SKM-1 treated with dmso at 0.1 percent for 144 hours (cell line): Measurements from ENCODE around the gene NRP1.

Experiments
- DNase-seq: peaks from one replicate; lab custom pipeline; 2025; ENCODE audit not compliant: unreplicated experiment; lab: John Stamatoyannopoulos, UW

NRP1 gene

DNA sequence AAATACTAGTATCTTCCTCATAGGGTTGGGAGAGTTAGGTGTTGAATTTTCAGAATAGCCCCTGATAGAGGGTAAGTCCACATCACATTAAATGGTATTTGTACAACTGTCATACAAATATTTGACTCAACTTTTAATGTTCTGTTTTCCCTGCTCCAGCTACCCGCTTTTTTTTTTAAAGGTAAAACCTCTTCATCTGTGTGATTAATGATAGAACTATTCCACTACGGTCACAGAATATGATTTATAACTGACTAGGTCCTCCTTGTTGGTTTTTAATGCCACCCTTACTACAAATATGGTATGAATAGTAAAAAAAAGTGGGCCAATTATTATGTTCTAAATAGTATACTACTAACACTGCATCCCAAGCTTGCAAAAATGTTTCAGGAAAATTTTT is 15.6 kb upstream of the NRP1 start:
- DNase-seq = no peak

DNA sequence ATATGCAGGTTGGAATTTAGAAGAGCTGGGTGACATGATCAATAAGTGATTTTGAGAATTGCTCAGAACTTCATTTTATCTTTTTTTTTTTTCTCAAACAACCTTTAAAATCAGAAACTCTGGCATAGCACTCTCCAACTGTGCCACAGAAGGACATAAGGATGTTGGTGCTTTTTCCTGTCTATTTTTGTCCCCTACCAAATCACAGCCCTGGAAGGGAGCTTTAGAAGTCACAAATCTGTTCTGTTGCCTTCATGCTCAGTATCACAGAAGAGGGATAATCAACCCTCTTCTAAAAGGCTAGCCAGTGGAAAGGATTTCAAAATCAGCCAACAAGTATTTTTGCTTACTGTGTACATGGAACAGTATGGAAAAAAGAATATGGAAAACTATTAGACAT is 14.8 kb upstream of the NRP1 start:
- no peak for DNase-seq

DNA sequence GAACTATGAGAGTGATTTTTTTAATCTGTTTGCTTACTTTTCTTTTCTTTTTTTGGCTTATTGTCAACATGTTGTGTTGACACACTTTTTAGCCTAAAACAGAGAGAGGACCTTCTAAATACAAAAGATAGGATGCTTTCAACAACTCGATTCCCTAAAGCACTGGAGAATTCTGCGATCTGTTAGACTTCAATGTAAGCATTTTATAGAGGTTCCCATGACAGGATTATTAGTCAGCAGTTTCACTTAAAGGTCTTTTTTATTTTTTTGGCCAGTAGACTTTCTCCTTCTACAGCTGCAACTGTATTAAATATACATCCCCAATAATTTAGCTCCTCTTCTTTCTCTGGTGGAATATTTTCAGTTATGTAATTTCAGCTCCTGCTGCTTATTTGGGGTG is 12.7 kb upstream of the NRP1 start:
- no peak for DNase-seq

DNA sequence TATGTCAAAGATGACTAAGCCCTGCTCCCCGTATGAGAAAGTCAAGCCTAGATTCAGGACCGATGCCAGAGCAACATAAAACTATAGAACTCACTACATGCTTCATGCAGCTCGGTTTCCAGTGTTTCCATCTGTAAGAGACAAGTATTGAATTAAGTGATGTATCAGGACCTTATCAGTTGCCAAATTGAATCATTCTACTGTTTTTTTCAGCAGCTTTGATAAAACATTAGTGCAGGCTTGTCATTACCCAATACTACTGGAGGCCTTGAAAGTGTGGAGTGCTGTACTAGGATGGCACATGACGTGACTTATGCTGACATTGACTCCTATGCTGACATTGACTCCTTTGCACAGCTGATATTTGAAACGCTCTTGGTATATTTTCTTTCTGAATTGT is 10.8 kb upstream of the NRP1 start:
- no peak for DNase-seq

DNA sequence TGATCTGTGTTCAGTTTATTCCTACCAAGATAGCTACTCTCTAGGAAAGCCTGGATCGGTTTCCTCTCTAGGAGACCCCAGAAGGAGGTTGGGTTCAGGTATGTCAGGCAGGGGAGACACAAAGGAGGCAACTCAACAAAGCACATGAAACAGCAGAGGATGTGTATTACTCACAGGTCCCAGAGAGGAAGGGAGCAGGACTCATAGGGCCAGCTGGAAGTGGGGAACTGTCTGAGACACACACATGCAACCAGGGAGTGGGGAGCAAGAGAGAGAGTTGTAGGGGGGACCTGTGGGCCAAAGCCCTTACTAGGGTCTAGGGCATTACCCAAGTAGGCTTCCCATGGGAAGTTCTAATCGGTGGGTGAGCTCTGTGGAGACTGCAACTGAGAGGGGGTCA is 10.2 kb upstream of the NRP1 start:
- DNase-seq = no peak

DNA sequence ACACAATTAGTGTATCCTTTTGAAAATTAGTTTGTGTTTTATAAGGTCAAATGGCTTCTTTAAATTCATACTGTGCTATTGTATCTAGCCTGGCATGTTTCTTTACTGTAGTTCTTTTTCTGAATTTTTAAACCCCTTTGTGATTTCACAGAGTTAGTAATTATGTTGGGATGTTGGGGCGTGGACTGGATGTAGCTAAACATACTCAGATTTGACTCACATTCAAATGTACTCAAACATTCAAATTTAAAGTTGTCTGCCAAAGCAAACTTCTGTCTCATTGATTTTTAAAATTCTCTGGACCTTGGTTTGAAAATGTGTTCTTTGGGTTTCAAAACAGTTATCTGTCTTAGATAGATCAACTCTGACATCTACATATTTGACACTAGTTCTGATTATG is 7.2 kb upstream of the NRP1 start:
- no peak for DNase-seq

DNA sequence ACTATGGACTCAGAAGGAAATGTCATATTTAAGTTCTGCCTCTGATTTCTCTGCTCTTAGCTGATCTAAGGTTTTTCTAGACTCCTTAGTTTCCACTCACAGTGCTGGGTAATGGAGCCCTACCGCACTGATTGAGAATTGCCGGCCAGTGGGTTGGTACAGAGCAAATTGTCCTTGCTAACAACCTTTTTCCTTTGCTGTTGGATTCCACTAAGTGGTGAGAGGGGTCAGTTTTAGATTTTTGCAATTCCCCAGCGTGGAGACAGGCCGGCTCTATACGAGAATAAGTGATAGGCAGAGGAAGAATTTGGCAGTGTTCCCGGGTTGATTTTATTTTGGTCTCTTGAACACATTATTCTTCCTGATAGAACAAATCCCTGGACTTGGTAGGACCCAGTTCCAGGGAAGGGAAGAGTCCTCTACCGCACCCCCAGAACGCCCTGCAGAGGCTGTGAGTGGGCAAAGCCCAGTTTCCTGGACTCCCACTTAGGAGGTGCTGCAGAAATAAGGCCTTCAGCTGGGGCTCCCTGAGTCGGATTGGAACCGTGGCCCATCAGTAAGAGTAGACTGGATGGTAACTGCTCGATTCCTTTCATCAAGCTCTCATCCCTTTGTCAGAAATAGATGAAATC is 3.0 kb upstream of the NRP1 start:
- no peak for DNase-seq

DNA sequence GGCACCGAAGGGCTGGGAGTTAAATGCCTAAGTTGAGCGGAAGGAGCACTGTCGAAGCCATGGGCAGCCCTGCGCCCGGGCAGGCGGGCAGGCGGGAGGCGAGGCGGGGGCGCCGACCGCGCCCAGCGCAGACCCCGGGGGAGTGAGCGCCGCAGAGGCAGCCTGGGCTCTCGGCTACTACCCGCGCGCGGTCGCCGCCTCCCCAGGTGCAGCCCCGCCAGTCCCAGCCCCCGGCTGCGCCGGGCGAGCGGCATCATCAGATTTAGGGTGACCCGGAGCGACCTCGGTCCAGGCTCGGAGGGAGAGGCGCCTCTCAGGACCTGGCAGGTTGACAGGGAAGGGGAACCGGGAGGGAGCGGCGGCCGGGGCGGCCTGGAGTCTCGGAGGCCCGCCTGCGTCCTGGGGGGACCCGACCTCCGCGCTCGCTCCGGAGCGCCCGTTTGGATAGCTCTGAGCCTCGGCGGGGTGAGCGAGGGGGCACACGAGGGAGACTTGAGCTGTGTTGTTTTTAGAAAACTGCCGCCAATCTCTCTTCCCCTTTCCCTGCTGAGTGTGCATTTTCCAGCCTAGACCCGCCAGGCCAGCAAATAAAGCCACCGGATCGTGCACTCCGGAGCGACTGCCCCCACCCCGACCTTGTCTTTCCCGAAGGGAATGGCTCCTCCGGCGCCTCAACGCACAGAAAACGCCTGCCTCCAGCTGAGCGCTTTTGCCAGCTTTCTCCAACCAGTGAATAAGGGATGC is 2.3 kb upstream of the NRP1 start:
- no peak for DNase-seq

DNA sequence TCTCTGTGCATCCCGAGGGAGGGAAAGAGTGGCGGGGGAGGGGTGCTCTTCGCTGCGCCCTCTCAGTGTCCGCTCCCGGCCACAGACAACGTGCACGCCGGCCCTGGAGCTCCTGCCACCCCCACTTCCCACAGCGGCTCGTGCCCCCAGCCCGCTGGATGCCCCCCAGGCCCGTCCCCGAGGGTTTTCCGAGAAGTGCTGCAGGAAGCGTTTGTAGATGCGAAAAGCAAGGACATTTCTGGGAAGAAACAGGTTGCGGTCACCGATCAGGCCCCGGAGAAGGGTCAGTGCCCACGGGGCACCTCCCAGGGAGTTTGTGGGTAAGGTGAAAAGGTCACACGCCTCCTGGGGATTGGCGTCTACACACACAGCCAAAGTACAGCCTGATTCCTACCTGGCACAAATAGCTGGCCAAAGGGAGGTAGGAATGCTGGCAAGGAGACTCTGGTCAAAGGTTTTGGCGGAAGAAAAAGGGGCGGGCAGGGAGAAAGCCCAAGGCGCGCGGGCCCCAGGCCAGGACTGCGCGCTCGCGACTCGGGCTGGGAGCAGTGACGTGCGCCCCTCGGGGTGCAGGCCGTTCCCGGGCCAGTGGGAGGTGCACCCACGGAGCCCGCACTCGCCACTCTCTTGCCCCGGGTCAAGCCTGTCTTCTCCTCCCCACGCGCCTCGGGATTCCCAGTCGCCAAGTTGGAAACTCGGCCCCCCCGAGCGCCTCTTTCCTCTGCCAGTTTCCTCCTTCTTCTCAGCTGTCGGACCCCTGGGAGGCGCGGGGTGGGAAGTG is 1.5 kb upstream of the NRP1 start:
- no peak for DNase-seq

DNA sequence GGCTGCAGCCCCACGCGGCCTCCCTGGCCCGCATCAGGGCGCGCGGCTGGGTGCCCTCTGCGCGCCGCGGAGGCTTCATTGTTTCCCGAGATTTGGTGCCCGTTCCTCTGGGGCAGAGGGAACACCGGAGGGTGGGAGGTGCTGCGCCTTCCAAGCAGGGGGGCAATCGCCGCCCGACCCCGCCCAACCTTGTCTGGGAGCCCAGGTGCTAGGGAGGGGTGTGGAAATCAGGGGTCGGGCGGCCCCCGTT is 1.0 kb upstream of the NRP1 start:
- DNase-seq = no peak

DNA sequence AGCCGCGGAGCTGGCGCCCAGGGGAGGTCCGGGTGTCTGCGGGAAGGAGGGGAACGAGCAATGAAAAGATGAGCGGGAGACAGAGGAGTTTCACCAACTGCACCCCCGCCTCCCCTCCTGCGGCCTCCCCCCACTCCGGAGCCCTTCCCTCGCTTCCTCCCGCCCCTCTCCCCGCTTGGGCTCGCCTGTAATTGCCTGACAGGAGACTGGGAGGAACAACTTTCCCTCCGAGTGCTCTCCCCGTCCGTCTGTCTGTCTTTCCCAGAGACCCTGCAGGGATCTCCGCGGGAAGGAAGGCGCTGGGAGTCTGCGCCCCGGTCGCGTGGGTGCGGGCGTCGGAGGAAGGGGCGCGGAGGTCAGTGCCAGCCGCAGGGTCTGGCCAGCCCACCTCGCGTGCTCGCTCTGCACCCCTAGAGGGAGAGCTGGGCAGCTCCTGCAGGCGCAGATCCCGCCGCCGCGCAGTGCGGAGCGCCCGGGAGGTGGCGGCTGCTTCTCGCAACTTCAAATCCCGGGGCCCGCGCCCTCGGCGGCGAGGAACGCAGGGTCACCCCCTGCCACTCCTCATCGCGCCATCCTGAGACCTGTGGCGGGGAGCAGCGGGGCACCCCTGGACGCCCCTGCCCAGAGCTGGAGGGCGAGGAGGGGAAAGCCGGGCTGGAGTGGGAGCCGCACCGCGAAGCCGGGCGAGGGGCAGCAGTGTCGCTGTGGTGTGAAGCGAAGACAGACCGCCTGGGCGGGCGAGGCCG is 511 bp upstream of the NRP1 start:
- DNase-seq = peak; percentile 4

DNA sequence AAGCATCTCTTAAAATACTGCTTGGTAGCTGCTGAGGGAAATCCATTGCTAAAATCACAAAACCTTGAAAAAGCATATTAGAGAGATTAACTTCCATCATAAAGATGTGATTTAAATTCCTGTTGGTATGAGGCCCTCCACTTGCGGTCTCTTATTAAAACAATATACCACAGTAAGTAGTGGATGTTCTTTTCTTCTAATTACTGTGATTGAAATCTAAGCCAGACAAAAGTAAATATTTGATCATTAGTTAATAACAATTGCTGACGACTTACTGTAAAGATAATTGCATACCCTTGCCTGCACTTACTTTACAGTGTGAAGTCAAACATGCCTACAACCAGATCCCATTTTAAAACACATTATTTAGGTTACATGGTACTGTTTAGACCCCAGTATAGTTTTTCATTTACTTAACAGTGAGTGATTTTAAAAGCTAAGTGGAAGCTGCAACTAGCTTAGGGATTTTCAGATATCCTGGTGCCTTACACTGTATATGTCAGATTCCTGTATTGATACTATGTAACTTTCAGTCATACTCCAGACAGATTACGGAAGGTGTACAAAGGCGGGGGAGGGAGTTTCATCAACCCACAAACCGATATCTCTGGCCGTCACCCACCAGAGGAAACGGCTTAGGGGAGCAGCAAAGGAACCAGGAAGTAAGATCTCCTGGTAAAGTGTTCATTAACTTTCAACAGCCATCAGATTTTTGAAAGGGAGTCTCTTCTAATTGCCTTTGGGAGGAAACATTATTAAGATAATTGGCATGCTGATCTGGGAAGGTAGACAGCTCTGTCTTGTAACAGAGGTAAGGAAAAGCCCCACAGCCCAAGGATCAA is 986 bp downstream of the NRP1 start:
- peak; percentile 21 for DNase-seq

DNA sequence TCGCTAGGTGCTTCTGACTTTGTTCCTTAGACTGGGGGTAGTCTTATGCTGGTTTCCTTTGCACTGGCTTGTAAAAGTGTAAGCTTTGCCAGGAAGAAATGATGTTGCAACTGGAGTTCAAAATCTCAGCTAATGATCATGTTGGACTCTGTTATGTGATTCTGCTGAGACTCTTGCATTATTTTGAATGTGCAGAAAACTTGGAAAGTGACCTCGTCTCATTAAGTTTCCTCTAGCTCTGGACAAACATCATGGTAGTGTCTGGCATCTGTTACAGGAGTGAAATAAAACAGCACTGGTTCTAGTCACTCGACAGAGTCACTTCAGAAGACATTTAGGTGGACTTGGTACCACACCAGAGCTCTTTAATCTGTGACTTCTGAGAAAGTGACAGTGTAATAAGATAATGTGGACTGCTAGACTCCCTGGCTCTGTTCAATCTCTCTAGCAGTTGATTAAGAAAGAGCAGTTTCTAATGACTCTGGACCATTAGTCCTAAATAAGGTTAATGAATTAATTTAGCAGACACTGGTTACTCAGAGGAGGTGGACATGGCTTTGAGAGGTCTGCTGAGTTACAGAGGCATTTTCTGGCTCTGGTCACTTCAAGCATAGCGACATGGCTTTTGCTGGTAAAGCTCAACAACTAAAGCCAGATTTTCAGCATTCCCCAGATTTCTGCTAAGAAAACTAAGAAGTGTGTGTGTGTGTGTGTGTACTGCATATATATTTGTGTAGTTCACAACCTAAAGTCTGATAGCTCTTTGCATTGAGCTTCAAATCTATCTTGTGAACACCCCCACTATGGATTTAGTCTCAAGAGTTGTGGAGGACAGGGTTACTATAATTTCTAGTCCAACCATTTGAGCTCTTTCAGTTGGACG is 2.0 kb downstream of the NRP1 start:
- no peak for DNase-seq

DNA sequence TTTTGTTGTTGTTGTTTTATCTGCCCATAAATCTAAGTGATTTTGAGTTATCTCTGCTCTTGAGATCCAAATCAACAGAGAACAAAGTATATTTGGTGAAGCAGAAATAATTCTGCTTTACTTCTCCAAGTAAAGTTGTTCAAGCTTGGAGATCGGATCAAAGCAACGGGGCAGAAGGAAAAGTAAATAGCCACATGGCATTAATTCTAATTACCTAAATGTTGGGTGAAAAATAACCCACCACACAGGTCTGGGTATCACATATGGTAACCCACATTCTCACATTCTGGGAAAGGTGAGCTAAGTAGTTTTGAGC is 3.1 kb downstream of the NRP1 start:
- no peak for DNase-seq

DNA sequence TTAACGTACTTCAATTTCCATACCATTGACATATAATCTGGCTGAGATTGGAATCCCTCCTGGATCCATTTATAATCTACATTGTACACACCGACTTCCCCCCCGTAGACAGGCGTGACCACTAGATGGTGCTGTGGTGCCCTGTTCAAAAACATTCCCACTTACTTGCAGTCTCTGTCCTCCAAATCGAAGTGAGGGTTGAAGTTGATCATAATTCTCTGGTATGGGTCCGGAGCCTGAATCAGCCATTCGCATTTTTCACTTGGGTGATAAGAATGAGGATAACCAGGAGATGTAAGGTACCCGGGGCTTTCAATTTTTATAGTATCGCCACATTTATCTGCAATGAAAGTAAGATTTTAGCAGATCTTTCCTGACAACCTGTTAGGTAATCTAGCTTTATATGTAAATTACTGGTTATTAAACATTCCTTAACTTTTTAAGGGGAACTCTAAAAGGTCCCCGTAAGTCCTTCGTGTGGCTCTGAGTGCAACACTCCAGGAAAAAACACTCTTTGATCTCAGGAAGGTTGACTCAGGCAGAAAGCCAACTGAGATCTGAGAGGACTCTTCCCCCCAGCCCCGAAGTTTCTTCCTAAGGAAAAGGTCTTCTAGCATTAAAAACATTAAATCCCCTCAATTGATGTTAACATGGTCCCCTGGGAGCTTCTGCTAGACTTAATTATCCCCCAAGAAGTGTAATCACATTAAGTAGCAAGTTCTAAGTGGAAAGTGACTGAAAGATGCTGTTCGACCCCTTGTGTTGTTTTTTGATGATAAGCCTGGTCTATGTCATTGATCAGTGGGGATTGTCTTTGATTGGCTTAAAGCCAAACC is 3.7 kb downstream of the NRP1 start:
- peak; percentile 26 for DNase-seq

DNA sequence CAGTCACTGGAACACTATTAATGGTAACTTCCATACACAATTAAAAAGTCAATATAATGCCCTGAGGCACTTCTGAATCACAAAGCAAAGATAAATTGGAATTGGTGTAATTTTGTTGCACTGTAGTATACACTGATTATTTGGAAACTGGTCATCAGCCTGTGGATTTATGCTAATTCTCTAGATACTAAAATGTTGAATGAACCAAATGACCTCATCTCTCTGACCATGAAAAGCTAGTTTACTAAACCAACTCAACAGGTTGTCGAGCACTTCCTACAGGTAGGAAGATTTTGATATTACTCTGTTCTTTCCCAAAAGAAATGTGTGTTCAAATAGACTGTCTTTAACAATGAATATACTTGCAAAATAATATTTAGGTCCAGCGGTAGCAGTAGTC is 5.3 kb downstream of the NRP1 start:
- DNase-seq = no peak

DNA sequence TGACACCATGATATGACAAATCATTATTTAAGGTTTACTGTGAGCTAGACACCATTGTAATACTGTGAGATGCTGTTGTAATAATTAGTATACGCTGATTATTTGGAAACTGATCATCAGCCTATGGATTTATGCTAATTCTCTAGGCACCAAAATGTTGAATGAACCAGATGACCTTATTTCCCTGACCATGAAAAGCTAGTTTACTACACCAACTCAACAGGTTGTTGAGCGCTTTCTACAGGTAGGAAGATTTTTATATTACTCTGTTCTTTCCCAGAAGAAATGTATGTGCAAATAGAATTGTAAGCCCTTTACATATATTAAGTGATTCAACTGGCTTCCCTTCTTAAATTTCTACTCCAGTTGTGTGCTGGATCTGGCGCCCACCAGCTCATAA is 6.2 kb downstream of the NRP1 start:
- no peak for DNase-seq

DNA sequence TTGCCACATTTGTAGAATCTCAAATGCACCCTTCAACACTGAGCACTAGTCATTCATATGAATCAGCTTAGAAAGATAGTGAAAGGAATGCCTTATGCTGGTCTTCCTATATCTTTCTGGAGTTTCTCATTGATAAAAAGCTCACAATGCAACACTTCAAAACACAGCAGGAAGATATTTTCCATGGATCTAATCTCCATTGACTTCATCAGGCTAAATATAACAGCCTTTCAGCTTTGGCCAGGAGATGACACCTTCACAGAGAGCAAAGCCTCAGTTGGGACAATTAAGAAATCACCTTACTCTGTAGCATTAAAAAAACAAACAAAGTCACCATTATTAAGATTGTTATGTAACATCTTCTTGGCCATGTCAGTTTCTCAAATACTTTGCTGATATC is 6.7 kb downstream of the NRP1 start:
- DNase-seq = no peak

DNA sequence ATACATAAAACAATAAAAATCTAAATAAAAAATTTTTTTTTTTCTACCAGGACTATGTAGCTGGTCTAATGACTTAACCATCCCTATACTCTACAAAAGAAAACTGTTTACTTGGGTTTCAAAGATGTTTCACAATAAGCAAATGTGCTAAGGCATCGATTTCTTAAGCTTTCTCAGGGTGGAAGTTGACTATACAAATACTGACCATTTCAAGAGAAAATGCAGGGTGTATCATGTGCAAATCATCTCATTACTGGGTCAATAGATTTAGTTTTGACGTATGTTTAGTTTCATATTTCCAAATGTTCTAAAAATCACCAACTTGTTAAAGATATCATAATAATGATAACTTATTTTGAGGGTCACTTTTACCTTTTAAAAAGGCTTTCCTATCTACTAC is 7.5 kb downstream of the NRP1 start:
- DNase-seq = no peak
